Measurements from ENCODE around the gene ERC1.

The ERC1 gene

DNA sequence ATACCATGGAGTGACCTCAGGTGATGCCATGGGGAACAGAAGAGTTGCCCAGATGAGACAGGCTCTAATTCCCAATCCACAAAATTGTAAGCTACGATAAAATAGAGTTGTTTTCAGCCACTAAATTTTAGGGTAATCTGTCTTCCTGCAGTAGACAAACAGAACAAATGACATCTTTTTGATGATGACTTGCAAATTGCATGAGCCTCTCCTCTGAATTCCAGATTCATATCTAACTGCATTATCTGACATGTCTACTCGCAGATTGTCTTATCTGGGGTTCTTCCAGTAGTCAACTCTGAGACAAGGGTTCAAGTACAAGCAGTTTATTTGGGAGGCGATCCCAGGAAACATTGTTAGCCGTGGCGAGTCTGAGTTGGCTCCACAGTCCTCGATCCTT, 14.4 kb upstream of the ERC1 start:
- H3K27ac ChIP-seq (ENCODE audit: extremely low read depth, low read depth, low read length), result no peak overlapping the region
- ChIA-PET CTCF (interaction anchor here (0.5 to 0.7 kb wide), 2 partner anchors 27 to 71 kb away, joined by 3 read pairs; no protein-coding TSS in a partner anchor), POLR2A (no interaction called here)
- no peak overlapping the region for H3K4me3 ChIP-seq (ENCODE audit: low read depth, low read length)
- no peaks in the 10 kb centered on the region for H3K9me3 ChIP-seq (ENCODE audit: control insufficient read depth, insufficient read depth, low read depth, low read length)
- no peaks in the 10 kb centered on the region for H3K4me1 ChIP-seq (ENCODE audit: control insufficient read depth, insufficient read depth, low read length)
- no peak for TF ChIP-seq ZNF350 (tag by site-specific recombination; IDR thresholded peaks at IDR 0.05)
- TF ChIP-seq, protein P1, sequence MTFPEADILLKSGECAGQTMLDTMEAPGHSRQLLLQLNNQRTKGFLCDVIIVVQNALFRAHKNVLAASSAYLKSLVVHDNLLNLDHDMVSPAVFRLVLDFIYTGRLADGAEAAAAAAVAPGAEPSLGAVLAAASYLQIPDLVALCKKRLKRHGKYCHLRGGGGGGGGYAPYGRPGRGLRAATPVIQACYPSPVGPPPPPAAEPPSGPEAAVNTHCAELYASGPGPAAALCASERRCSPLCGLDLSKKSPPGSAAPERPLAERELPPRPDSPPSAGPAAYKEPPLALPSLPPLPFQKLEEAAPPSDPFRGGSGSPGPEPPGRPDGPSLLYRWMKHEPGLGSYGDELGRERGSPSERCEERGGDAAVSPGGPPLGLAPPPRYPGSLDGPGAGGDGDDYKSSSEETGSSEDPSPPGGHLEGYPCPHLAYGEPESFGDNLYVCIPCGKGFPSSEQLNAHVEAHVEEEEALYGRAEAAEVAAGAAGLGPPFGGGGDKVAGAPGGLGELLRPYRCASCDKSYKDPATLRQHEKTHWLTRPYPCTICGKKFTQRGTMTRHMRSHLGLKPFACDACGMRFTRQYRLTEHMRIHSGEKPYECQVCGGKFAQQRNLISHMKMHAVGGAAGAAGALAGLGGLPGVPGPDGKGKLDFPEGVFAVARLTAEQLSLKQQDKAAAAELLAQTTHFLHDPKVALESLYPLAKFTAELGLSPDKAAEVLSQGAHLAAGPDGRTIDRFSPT (tag by site-specific recombination; IDR thresholded peaks at IDR 0.05), result no peak
- TF ChIP-seq ZNF426 (tag by site-specific recombination; IDR thresholded peaks at IDR 0.05), result no peak
- TF ChIP-seq ZNF16 (tag by site-specific recombination; IDR thresholded peaks at IDR 0.05; ENCODE audit: low read depth), result no peak
- TF ChIP-seq, protein P2, sequence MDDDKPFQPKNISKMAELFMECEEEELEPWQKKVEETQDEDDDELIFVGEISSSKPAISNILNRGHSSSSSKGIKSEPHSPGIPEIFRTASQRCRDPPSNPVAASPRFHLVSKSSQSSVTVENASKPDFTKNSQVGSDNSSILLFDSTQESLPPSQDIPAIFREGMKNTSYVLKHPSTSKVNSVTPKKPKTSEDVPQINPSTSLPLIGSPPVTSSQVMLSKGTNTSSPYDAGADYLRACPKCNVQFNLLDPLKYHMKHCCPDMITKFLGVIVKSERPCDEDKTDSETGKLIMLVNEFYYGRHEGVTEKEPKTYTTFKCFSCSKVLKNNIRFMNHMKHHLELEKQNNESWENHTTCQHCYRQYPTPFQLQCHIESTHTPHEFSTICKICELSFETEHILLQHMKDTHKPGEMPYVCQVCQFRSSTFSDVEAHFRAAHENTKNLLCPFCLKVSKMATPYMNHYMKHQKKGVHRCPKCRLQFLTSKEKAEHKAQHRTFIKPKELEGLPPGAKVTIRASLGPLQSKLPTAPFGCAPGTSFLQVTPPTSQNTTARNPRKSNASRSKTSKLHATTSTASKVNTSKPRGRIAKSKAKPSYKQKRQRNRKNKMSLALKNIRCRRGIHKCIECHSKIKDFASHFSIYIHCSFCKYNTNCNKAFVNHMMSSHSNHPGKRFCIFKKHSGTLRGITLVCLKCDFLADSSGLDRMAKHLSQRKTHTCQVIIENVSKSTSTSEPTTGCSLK (tag by site-specific recombination; IDR thresholded peaks at IDR 0.05), result no peak
- TF ChIP-seq, protein P3, sequence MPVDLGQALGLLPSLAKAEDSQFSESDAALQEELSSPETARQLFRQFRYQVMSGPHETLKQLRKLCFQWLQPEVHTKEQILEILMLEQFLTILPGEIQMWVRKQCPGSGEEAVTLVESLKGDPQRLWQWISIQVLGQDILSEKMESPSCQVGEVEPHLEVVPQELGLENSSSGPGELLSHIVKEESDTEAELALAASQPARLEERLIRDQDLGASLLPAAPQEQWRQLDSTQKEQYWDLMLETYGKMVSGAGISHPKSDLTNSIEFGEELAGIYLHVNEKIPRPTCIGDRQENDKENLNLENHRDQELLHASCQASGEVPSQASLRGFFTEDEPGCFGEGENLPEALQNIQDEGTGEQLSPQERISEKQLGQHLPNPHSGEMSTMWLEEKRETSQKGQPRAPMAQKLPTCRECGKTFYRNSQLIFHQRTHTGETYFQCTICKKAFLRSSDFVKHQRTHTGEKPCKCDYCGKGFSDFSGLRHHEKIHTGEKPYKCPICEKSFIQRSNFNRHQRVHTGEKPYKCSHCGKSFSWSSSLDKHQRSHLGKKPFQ (tag by site-specific recombination; IDR thresholded peaks at IDR 0.05), result no peak
- no peak for TF ChIP-seq GLIS2 (tag by site-specific recombination; IDR thresholded peaks at IDR 0.05)
- no peak for TF ChIP-seq ZNF596 (tag by site-specific recombination; IDR thresholded peaks at IDR 0.05)
- no peak for TF ChIP-seq ZNF776 (tag by site-specific recombination; IDR thresholded peaks at IDR 0.05; ENCODE audit: borderline replicate concordance)
- TF ChIP-seq ZNF184 (tag by site-specific recombination; IDR thresholded peaks at IDR 0.05), result no peak
- TF ChIP-seq ZNF529 (tag by site-specific recombination; IDR thresholded peaks at IDR 0.05; ENCODE audit: insufficient replicate concordance), result no peak
- no peak for TF ChIP-seq RBAK (tag by site-specific recombination; IDR thresholded peaks at IDR 0.05)
- H3K36me3 ChIP-seq (ENCODE audit: control insufficient read depth in 2 of 2, insufficient read depth in 1 of 2, low read length in 2 of 2), result no peaks in the 10 kb centered on the region

DNA sequence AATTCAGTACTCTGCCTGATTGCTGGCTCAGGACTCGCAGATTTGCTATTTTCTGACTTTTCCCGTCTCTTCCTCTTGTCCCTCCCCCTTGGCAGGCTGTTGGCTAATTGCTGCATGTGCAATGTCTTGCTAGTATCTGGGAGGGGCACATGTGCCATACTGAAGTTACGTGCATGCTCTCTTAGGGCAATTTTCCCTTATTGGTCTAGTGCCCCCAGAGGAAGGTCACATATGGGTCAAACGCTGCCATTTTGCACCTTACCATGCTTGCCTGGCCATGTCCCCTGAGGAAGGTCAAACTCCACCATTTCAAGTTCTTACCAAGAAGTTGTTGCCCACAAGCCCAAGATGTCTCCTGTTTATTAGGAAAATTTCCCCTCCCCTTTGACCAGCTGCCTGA, 13.9 kb upstream of the ERC1 start:
- POLR2A ChIA-PET, result no interaction called here
- Histone ChIP-seq H3K4me3 (ENCODE audit: low read depth, low read length) (no peak overlapping the region), H3K9me3 (ENCODE audit: control insufficient read depth, insufficient read depth, low read depth, low read length) (no peaks in the 10 kb centered on the region), H3K4me1 (ENCODE audit: control insufficient read depth, insufficient read depth, low read length) (no peaks in the 10 kb centered on the region), H3K36me3 (ENCODE audit: control insufficient read depth in 2 of 2, insufficient read depth in 1 of 2, low read length in 2 of 2) (no peaks in the 10 kb centered on the region), H3K27ac (ENCODE audit: extremely low read depth, low read depth, low read length) (no peak overlapping the region)
- CTCF ChIA-PET, result interaction anchor here (0.7 to 0.9 kb wide), 2 partner anchors 26 to 27 kb away, joined by 3 to 4 read pairs; no protein-coding TSS in a partner anchor
- TF ChIP-seq, protein P4, sequence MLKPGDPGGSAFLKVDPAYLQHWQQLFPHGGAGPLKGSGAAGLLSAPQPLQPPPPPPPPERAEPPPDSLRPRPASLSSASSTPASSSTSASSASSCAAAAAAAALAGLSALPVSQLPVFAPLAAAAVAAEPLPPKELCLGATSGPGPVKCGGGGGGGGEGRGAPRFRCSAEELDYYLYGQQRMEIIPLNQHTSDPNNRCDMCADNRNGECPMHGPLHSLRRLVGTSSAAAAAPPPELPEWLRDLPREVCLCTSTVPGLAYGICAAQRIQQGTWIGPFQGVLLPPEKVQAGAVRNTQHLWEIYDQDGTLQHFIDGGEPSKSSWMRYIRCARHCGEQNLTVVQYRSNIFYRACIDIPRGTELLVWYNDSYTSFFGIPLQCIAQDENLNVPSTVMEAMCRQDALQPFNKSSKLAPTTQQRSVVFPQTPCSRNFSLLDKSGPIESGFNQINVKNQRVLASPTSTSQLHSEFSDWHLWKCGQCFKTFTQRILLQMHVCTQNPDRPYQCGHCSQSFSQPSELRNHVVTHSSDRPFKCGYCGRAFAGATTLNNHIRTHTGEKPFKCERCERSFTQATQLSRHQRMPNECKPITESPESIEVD (tag by site-specific recombination; IDR thresholded peaks at IDR 0.05), result no peak
- TF ChIP-seq, protein P5, sequence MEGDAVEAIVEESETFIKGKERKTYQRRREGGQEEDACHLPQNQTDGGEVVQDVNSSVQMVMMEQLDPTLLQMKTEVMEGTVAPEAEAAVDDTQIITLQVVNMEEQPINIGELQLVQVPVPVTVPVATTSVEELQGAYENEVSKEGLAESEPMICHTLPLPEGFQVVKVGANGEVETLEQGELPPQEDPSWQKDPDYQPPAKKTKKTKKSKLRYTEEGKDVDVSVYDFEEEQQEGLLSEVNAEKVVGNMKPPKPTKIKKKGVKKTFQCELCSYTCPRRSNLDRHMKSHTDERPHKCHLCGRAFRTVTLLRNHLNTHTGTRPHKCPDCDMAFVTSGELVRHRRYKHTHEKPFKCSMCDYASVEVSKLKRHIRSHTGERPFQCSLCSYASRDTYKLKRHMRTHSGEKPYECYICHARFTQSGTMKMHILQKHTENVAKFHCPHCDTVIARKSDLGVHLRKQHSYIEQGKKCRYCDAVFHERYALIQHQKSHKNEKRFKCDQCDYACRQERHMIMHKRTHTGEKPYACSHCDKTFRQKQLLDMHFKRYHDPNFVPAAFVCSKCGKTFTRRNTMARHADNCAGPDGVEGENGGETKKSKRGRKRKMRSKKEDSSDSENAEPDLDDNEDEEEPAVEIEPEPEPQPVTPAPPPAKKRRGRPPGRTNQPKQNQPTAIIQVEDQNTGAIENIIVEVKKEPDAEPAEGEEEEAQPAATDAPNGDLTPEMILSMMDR (tag by site-specific recombination; IDR thresholded peaks at IDR 0.05), result peak; percentile 17; the same call in 1 of the 2 replicates
